Measurements from ENCODE around the gene STMP1. TPM values are rescaled to one million over a fixed set of nuclear protein-coding genes. Genes with fewer than 3 reads are reported as not detected.
"Not testable (repeated sequence)": the region's sequence is repeated elsewhere in the genome, so short reads cannot be mapped to it uniquely, and the experiment has no call there.

The STMP1 gene
- total and polyA plus RNA-seq, 11 donors = 14.7 to 34.7 (median 29.2) TPM

- Histone ChIP-seq H3K9me3 (no peaks in the 10 kb centered on the region), H3K27me3 (no peaks in the 10 kb centered on the region), H3K27ac (no peak overlapping the region), H3K4me3 (no peak overlapping the region), H3K4me1 (peaks cover 0 to 23% (median 11%) of the 10 kb centered on the region in 12 donors), H3K36me3 (peaks cover 0 to 48% (median 22%) of the 10 kb centered on the region in 9 donors)
- intact Hi-C loops (cut with DNase I) = no loop called here
- no peak for ATAC-seq
- WGBS, 4 donors = 0 to 43% (median 0%) methylated on average over 1 of the region's 1 CpG
- DNase-seq = no peak
- no peak for TF ChIP-seq POLR2A (IDR thresholded peaks at IDR 0.05)
- TF ChIP-seq CTCF (IDR thresholded peaks at IDR 0.05) = no peak
Observed at GRCh38 chr7:135687466-135687865, 25.2 kb downstream of the STMP1 start.

GRCh38 chr7:135690566-135690965 is 28.3 kb downstream of the STMP1 start:
- no peak for TF ChIP-seq CTCF (IDR thresholded peaks at IDR 0.05)
- TF ChIP-seq POLR2A (IDR thresholded peaks at IDR 0.05) = no peak
- Histone ChIP-seq H3K27ac (no peak overlapping the region), H3K27me3 (no peaks in the 10 kb centered on the region), H3K9me3 (no peaks in the 10 kb centered on the region), H3K4me3 (no peak overlapping the region), H3K36me3 (peaks cover 0 to 52% (median 25%) of the 10 kb centered on the region in 9 donors), H3K4me1 (peaks cover 0 to 13% (median 5%) of the 10 kb centered on the region in 12 donors)
- ATAC-seq (no peak), DNase-seq (no peak)
- intact Hi-C loops (cut with DNase I) = loop anchor here in 1 of 10 donors (5.0 kb wide), 1 partner anchor 57 kb away; the partner anchor contains the start of gene FAM180A
- 92 to 96% (median 92%) methylated on average over 3 of the region's 3 CpGs for WGBS, 4 donors

GRCh38 chr7:135692055-135692454 is 29.7 kb downstream of the STMP1 start:
- Histone ChIP-seq H3K4me1 (peaks cover 0 to 13% (median 5%) of the 10 kb centered on the region in 12 donors), H3K36me3 (peaks cover 0 to 47% (median 21%) of the 10 kb centered on the region in 9 donors), H3K9me3 (no peaks in the 10 kb centered on the region), H3K27me3 (no peaks in the 10 kb centered on the region), H3K27ac (no peak overlapping the region), H3K4me3 (no peak overlapping the region)
- TF ChIP-seq POLR2A (IDR thresholded peaks at IDR 0.05) = no peak
- TF ChIP-seq CTCF (IDR thresholded peaks at IDR 0.05) = no peak
- ATAC-seq = peak in 1 of 4 donors; percentile 20
- DNase-seq = no peak
- 41 to 64% (median 62%) methylated on average over 3 of the region's 3 CpGs for WGBS, 4 donors
- intact Hi-C loops (cut with DNase I) = loop anchor here in 1 of 10 donors (5.0 kb wide), 1 partner anchor 55 kb away; the partner anchor contains the start of gene FAM180A

- peaks cover 0 to 19% (median 6%) of the 10 kb centered on the region in 12 donors for H3K4me1 ChIP-seq
- intact Hi-C loops (cut with DNase I) = loop anchor here in 1 of 10 donors (5.0 kb wide), 1 partner anchor 55 kb away; the partner anchor contains the start of gene FAM180A
- not testable (repeated sequence) for H3K27me3 ChIP-seq, H3K4me3 ChIP-seq, H3K9me3 ChIP-seq, H3K27ac ChIP-seq, DNase-seq, ATAC-seq
- H3K36me3 ChIP-seq = peaks cover 0 to 44% (median 18%) of the 10 kb centered on the region in 9 donors
- WGBS, 4 donors = 93 to 98% (median 96%) methylated on average over 7 of the region's 7 CpGs
Observed at GRCh38 chr7:135692606-135693005, 30.3 kb downstream of the STMP1 start.
